Right lobe of liver (tissue), 6 donors: ENCODE measurements around the gene RBM42. TPM values are rescaled to one million over a fixed set of nuclear protein-coding genes. Genes with fewer than 3 reads are reported as not detected.

Experiments
- ATAC-seq, 4 donors: fragments of 200-7000 bp; cut with Tn5 transposase; one replicate each; pipeline ENCODE4 v1.9.1; 2020; ENCODE audit warnings: mild to moderate bottlenecking in 4 of 4, moderate library complexity in 4 of 4
- DNase-seq, 3 donors: peaks; one replicate each; pipeline ENCODE4 v3.0.0-alpha.2; 2020
- H3K27ac ChIP-seq, 3 donors: fragments of 200-600 bp; one replicate each; pipeline ENCODE4 v1.8.0; 2022
- H3K27me3 ChIP-seq, 2 donors: fragments of 200-600 bp; one replicate each; pipeline ENCODE4 v1.8.0; 2022
- H3K36me3 ChIP-seq, 4 donors: fragments of 200-600 bp; sonication (generic) in 1 of 4; one replicate each; pipeline versions ENCODE4 v1.5.1 to v1.8.0; 2017 to 2022; ENCODE audit warnings: control low read depth in 1 of 4
- H3K4me1 ChIP-seq, 4 donors: fragments of 200-600 bp; sonication (generic) in 1 of 4; one replicate each; pipeline versions ENCODE4 v1.5.1 to v1.8.0; 2017 to 2022; ENCODE audit warnings: control low read depth in 1 of 4
- H3K4me3 ChIP-seq, 3 donors: fragments of 200-600 bp; one replicate each; pipeline ENCODE4 v1.8.0; 2022
- H3K9me3 ChIP-seq, 4 donors: fragments of 200-600 bp; sonication (generic) in 1 of 4; one replicate each; pipeline versions ENCODE4 v1.5.1 to v1.8.0; 2017 to 2022; ENCODE audit warnings: control low read depth in 1 of 4
- POLR2A ChIP-seq: fragments of 450-650 bp; IDR thresholded peaks from one replicate; pipeline ENCODE4 v1.6.1; 2017; ENCODE audit warnings: antibody characterized with exemption, mild to moderate bottlenecking
- WGBS: methylation state at CpG from one replicate; pipeline ENCODE4 v1.1.6; 2018; ENCODE audit warnings: low coverage, low lambda C conversion rate; ENCODE audit not compliant: insufficient coverage; ENCODE audit errors: missing lambda C conversion rate; 5-methylcytosine and 5-hydroxymethylcytosine counted together
- intact Hi-C, 2 donors: fragments of 100-400 bp; cut with DNase I; formaldehyde crosslinking; loops; one replicate each; pipeline versions ENCODE4 v1.11.2 to v1.14.1; 2022
- total RNA-seq, 6 experiments: library from RNA; depleted of rRNA in 2 of 6; stranded (reverse); fragments of >200 nt in 2 of 6; fragmentation: NEBNext Ultra II Directional in 3 of 6; extraction: Animal tissue kit (Norgen Biotek cat#: 25700) in 3 of 6; gene quantifications; one replicate each; pipeline versions ENCODE4 v1.1.0 to v1.2.4, GENCODE V29; 2016 to 2023
- TF ChIP-seq, protein P1 (sequence below), 4 donors: fragments of 200-600 bp in 3 of 4; fragments of 450-650 bp in 1 of 4; IDR thresholded peaks; one replicate each; pipeline versions ENCODE4 v1.5.1 to v1.8.0; 2016 to 2022; ENCODE audit warnings: antibody characterized with exemption in 4 of 4, mild to moderate bottlenecking in 2 of 4
- donor health status: DM: no; HTN: yes; CAD: no.
- donor health status: DM: no; HTN: no; CAD: no.
- donor health status: DM: no; HTN: no; CAD: no.
- donor health status: DM: no; HTN: yes; CAD: no.
- donor health status: DM: no; HTN: yes; CAD: no.

RBM42 gene
- total RNA-seq, 6 experiments from 2014 or later, result 27.8 to 46.5 (median 31.0) TPM

- Histone ChIP-seq H3K9me3 (no peaks in the 10 kb centered on the region), H3K36me3 (no peaks in the 10 kb centered on the region), H3K27me3 (no peaks in the 10 kb centered on the region), H3K4me3 (no peak overlapping the region), H3K4me1 (peaks cover 0 to 5% (median 2%) of the 10 kb centered on the region in 4 donors), H3K27ac (no peak overlapping the region)
- DNase-seq (no peak), ATAC-seq (no peak)
- intact Hi-C loops, result no loop called here
- TF ChIP-seq, protein P1, sequence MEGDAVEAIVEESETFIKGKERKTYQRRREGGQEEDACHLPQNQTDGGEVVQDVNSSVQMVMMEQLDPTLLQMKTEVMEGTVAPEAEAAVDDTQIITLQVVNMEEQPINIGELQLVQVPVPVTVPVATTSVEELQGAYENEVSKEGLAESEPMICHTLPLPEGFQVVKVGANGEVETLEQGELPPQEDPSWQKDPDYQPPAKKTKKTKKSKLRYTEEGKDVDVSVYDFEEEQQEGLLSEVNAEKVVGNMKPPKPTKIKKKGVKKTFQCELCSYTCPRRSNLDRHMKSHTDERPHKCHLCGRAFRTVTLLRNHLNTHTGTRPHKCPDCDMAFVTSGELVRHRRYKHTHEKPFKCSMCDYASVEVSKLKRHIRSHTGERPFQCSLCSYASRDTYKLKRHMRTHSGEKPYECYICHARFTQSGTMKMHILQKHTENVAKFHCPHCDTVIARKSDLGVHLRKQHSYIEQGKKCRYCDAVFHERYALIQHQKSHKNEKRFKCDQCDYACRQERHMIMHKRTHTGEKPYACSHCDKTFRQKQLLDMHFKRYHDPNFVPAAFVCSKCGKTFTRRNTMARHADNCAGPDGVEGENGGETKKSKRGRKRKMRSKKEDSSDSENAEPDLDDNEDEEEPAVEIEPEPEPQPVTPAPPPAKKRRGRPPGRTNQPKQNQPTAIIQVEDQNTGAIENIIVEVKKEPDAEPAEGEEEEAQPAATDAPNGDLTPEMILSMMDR (IDR thresholded peaks at IDR 0.05), result no peak
- no peak for TF ChIP-seq POLR2A
- no CpG with 5 or more reads among the region's 17 CpGs for WGBS
Measured at GRCh38 chr19:35615036-35615435, 13.8 kb upstream of the RBM42 start.

GRCh38 chr19:35618857-35619256 is 10.0 kb upstream of the RBM42 start:
- Histone ChIP-seq H3K4me3 (no peak overlapping the region), H3K27ac (no peak overlapping the region), H3K9me3 (no peaks in the 10 kb centered on the region), H3K27me3 (no peaks in the 10 kb centered on the region), H3K4me1 (no peaks in the 10 kb centered on the region), H3K36me3 (no peaks in the 10 kb centered on the region)
- ATAC-seq (no peak), DNase-seq (no peak)
- intact Hi-C loops, result no loop called here
- TF ChIP-seq POLR2A, result no peak
- TF ChIP-seq, protein P1 (IDR thresholded peaks at IDR 0.05), result no peak
- no CpG with 5 or more reads among the region's 7 CpGs for WGBS

- TF ChIP-seq POLR2A, result no peak
- TF ChIP-seq, protein P1 (IDR thresholded peaks at IDR 0.05), result no peak
- no peaks in the 10 kb centered on the region for H3K9me3 ChIP-seq
- WGBS, result no CpG with 5 or more reads among the region's 12 CpGs
- intact Hi-C loops, result no loop called here
- ATAC-seq (no peak), DNase-seq (no peak)
- no peaks in the 10 kb centered on the region for H3K27me3 ChIP-seq
- H3K27ac ChIP-seq, result no peak overlapping the region
- no peaks in the 10 kb centered on the region for H3K4me1 ChIP-seq
- H3K4me3 ChIP-seq, result no peak overlapping the region
- no peaks in the 10 kb centered on the region for H3K36me3 ChIP-seq
Measured at GRCh38 chr19:35619290-35619923, 9.4 kb upstream of the RBM42 start.

DNA sequence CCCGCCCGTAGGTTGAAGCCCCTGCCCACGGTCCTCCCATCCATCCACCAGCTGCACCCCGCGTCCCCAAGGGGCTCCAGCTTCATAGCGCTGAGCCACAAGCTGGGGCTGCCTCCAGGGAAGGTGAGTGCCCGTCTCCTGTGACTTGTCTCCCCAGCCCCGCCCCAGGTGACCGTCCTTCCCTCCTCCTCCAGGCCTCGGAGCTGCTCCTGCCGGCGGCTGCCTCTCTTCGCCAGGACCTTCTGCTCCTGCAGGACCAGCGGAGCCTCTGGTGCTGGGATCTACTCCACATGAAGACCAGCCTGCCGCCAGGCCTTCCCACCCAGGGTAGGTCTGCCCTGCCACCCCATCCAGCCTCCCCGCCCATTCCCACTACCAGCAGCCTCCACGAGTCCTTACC is 8.8 kb upstream of the RBM42 start:
- no peaks in the 10 kb centered on the region for H3K36me3 ChIP-seq

More for the DNA sequence above, 8.8 kb upstream of the RBM42 start:
- Histone ChIP-seq H3K9me3 (no peaks in the 10 kb centered on the region), H3K4me1 (no peaks in the 10 kb centered on the region), H3K4me3 (no peak overlapping the region), H3K27me3 (no peaks in the 10 kb centered on the region), H3K27ac (no peak overlapping the region)
- DNase-seq (no peak), ATAC-seq (no peak)
- intact Hi-C loops, result no loop called here
- 94% methylated on average over 12 of the region's 17 CpGs for WGBS
- TF ChIP-seq POLR2A, result no peak
- TF ChIP-seq, protein P1 (IDR thresholded peaks at IDR 0.05), result no peak
